Duodenal mucosa (tissue), 2 donors: ENCODE measurements around the gene TTC9C.
"Not testable (repeated sequence)": the region's sequence is repeated elsewhere in the genome, so short reads cannot be mapped to it uniquely, and the experiment has no call there.

ENCODE experiments used
- H3K27ac ChIP-seq: one replicate; pipeline ENCODE4 v1.7.0; 2013; ENCODE audit warnings: low read depth, low read length
- H3K27me3 ChIP-seq, 2 donors: one replicate each; pipeline ENCODE4 v1.7.0; 2013; ENCODE audit warnings: low read length in 2 of 2, control low read depth in 1 of 2; ENCODE audit not compliant: insufficient read depth in 2 of 2, control insufficient read depth in 1 of 2
- H3K36me3 ChIP-seq, 2 donors: one replicate each; pipeline ENCODE4 v1.7.0; 2013; ENCODE audit warnings: low read length in 2 of 2, control low read depth in 1 of 2; ENCODE audit not compliant: insufficient read depth in 2 of 2, control insufficient read depth in 1 of 2
- H3K4me1 ChIP-seq, 2 donors: one replicate each; pipeline ENCODE4 v1.7.0; 2013; ENCODE audit warnings: low read length in 2 of 2, control low read depth in 1 of 2; ENCODE audit not compliant: insufficient read depth in 2 of 2, control insufficient read depth in 1 of 2
- H3K4me3 ChIP-seq, 2 donors: one replicate each; pipeline ENCODE4 v1.7.0; 2013; ENCODE audit warnings: low read length in 2 of 2, low read depth in 1 of 2
- H3K9ac ChIP-seq, 2 donors: one replicate each; pipeline ENCODE4 v1.7.0; 2013; ENCODE audit warnings: low read length in 2 of 2, low read depth in 1 of 2
- H3K9me3 ChIP-seq, 2 donors: one replicate each; pipeline ENCODE4 v1.7.0; 2013; ENCODE audit warnings: low read length in 2 of 2, control low read depth in 1 of 2; ENCODE audit not compliant: control insufficient read depth in 1 of 2

Gene TTC9C

GRCh38 chr11:62721994-62722393 is 6.3 kb upstream of the TTC9C start:
- peaks cover 13 to 15% of the 10 kb centered on the region in 2 donors for H3K4me1 ChIP-seq
- peaks cover 43 to 72% of the 10 kb centered on the region in 2 donors for H3K36me3 ChIP-seq
- no peak overlapping the region for H3K4me3 ChIP-seq
- H3K9ac ChIP-seq: no peak overlapping the region
- H3K9me3 ChIP-seq: no peaks in the 10 kb centered on the region
- H3K27me3 ChIP-seq: no peaks in the 10 kb centered on the region
- H3K27ac ChIP-seq: no peak overlapping the region

- Histone ChIP-seq H3K36me3 (peaks cover 35 to 51% of the 10 kb centered on the region in 2 donors), H3K27ac (no peak overlapping the region), H3K4me1 (peaks cover 11 to 15% of the 10 kb centered on the region in 2 donors), H3K9ac (peak overlapping the region; percentile 95 to 96), H3K9me3 (no peaks in the 10 kb centered on the region), H3K4me3 (peak overlapping the region; percentile 98), H3K27me3 (no peaks in the 10 kb centered on the region)
These were observed 4.1 kb upstream of the TTC9C start for GRCh38 chr11:62724171-62724570.

- Histone ChIP-seq H3K4me3 (peak overlapping the region; percentile 98), H3K9ac (peak overlapping the region; percentile 95 to 96), H3K27me3 (no peaks in the 10 kb centered on the region), H3K36me3 (peaks cover 23 to 37% of the 10 kb centered on the region in 2 donors), H3K27ac (no peak overlapping the region), H3K9me3 (no peaks in the 10 kb centered on the region), H3K4me1 (peaks cover 21 to 24% of the 10 kb centered on the region in 2 donors)
These were observed 2.6 kb upstream of the TTC9C start for GRCh38 chr11:62725646-62726045.

- H3K27me3 ChIP-seq: no peaks in the 10 kb centered on the region
- H3K4me1 ChIP-seq: peaks cover 21 to 28% of the 10 kb centered on the region in 2 donors
- H3K9me3 ChIP-seq: no peaks in the 10 kb centered on the region
- peak overlapping the region; percentile 94 for H3K27ac ChIP-seq
- H3K9ac ChIP-seq: peak overlapping the region; percentile 95 to 96
- H3K36me3 ChIP-seq: peaks cover 16 to 30% of the 10 kb centered on the region in 2 donors
- H3K4me3 ChIP-seq: peak overlapping the region; percentile 98
These were observed 2.0 kb upstream of the TTC9C start for GRCh38 chr11:62726156-62726914.

GRCh38 chr11:62726915-62727164 is 1.4 kb upstream of the TTC9C start:
- no peaks in the 10 kb centered on the region for H3K27me3 ChIP-seq
- H3K36me3 ChIP-seq: peaks cover 11 to 25% of the 10 kb centered on the region in 2 donors
- no peaks in the 10 kb centered on the region for H3K9me3 ChIP-seq
- peak overlapping the region; percentile 94 for H3K27ac ChIP-seq
- peaks cover 21 to 30% of the 10 kb centered on the region in 2 donors for H3K4me1 ChIP-seq
- H3K9ac ChIP-seq: peak overlapping the region; percentile 95 to 96
- peak overlapping the region; percentile 98 for H3K4me3 ChIP-seq

GRCh38 chr11:62727165-62727871 is 968 bp upstream of the TTC9C start, which contains the start of gene HNRNPUL2:
TSS of gene HNRNPUL2 (minus strand) at chr11:62727457. CDS start at chr11:62727156, 301 bp downstream.
- peak within 1 kb of the TSS; percentile 98 for H3K4me3 ChIP-seq

GRCh38 chr11:62727872-62728170 is 465 bp upstream of the TTC9C start:
- Histone ChIP-seq H3K9me3 (no peaks in the 10 kb centered on the region), H3K27me3 (no peaks in the 10 kb centered on the region), H3K9ac (peak overlapping the region; percentile 77 to 87), H3K4me3 (peak overlapping the region; percentile 98), H3K27ac (peak overlapping the region; percentile 94), H3K4me1 (peaks cover 21 to 30% of the 10 kb centered on the region in 2 donors), H3K36me3 (peaks cover 2 to 15% of the 10 kb centered on the region in 2 donors)

More at GRCh38 chr11:62727165-62727871, 968 bp upstream of the TTC9C start, which contains the start of gene HNRNPUL2:
- Histone ChIP-seq H3K36me3 (peaks cover 6 to 20% of the 10 kb centered on the region in 2 donors), H3K27ac (peak within 1 kb of the TSS; percentile 94), H3K4me1 (peaks cover 21 to 30% of the 10 kb centered on the region in 2 donors), H3K9ac (peak within 1 kb of the TSS; percentile 95 to 96), H3K9me3 (no peaks in the 10 kb centered on the region), H3K27me3 (no peaks in the 10 kb centered on the region)

GRCh38 chr11:62730076-62730475 is 1.8 kb downstream of the TTC9C start:
- Histone ChIP-seq H3K4me3 (peak overlapping the region; percentile 48 to 98), H3K36me3 (peaks cover 8 to 16% of the 10 kb centered on the region in 2 donors), H3K9ac (peak overlapping the region; percentile 8 to 55), H3K4me1 (peaks cover 9 to 15% of the 10 kb centered on the region in 2 donors)
- not testable (repeated sequence) for H3K9me3 ChIP-seq, H3K27me3 ChIP-seq, H3K27ac ChIP-seq

- no peaks in the 10 kb centered on the region for H3K27me3 ChIP-seq
- no peak overlapping the region for H3K4me3 ChIP-seq
- no peak overlapping the region for H3K9ac ChIP-seq
- peaks cover 9 to 15% of the 10 kb centered on the region in 2 donors for H3K4me1 ChIP-seq
- no peaks in the 10 kb centered on the region for H3K9me3 ChIP-seq
- peaks cover 14 to 26% of the 10 kb centered on the region in 2 donors for H3K36me3 ChIP-seq
- no peak overlapping the region for H3K27ac ChIP-seq
These were observed 4.5 kb downstream of the TTC9C start for GRCh38 chr11:62732830-62733229.

GRCh38 chr11:62737196-62737595 is 8.9 kb downstream of the TTC9C start:
- H3K9me3 ChIP-seq: no peaks in the 10 kb centered on the region
- H3K27ac ChIP-seq: no peak overlapping the region
- no peaks in the 10 kb centered on the region for H3K4me1 ChIP-seq
- no peaks in the 10 kb centered on the region for H3K27me3 ChIP-seq
- peaks cover 19 to 45% of the 10 kb centered on the region in 2 donors for H3K36me3 ChIP-seq
- no peak overlapping the region for H3K4me3 ChIP-seq
- H3K9ac ChIP-seq: no peak overlapping the region
